A549 (cell line): Measurements from ENCODE around the gene TSPO. TPM values are rescaled to one million over a fixed set of nuclear protein-coding genes. Genes with fewer than 3 reads are reported as not detected.

Experiments
- ATAC-seq, 2 experiments: fragments of 200-7000 bp in 1 of 2; fragments of >200 bp in 1 of 2; cut with Nextera tagmentation in 1 of 2; cut with Tn5 transposase in 1 of 2; 3 replicates each; pipeline versions ENCODE4 v1.8.0 to v1.9.1; 2018 to 2020; ENCODE audit warnings: mild to moderate bottlenecking in 1 of 2, moderate library complexity in 1 of 2
- CTCF ChIA-PET: fragments of 300-600 bp; sonication (Branson Sonifier 250); formaldehyde crosslinking; extraction: SDS; loops from one replicate; lab custom pipeline; 2021; ENCODE audit warnings: antibody characterized with exemption, inconsistent platforms; lab: Yijun Ruan, JAX
- POLR2A ChIA-PET: fragments of 350-600 bp; formaldehyde crosslinking; extraction: SDS; loops from one replicate; lab custom pipeline; 2021; ENCODE audit warnings: antibody characterized with exemption, inconsistent platforms; lab: Yijun Ruan, JAX
- DNase-seq, 2 experiments: peaks; one replicate each; pipeline versions ENCODE4 v3.0.0 to v3.0.0-alpha.2; 2011 to 2016; ENCODE audit warnings: low read depth in 1 of 2, low spot score in 1 of 2
- FAIRE-seq: peaks from 2 replicates; lab custom pipeline; 2011; peaks lifted over from hg19 to GRCh38; lab: Jason Lieb, UNC
- H3K27ac ChIP-seq, 2 experiments: fragments of >200 bp; sonication (Bioruptor Twin); formaldehyde crosslinking; 3 replicates each; pipeline ENCODE4 v1.5.1; 2016 to 2017
- H3K4me1 ChIP-seq: fragments of >200 bp; sonication (Bioruptor Twin); formaldehyde crosslinking; 3 replicates; pipeline ENCODE4 v1.6.1; 2016
- H3K4me2 ChIP-seq: fragments of >200 bp; sonication (Bioruptor Twin); formaldehyde crosslinking; 3 replicates; pipeline ENCODE4 v1.6.1; 2016
- H3K4me3 ChIP-seq: fragments of >200 bp; sonication (Bioruptor Twin); formaldehyde crosslinking; 3 replicates; pipeline ENCODE4 v1.5.1; 2016
- H3K9me3 ChIP-seq: fragments of >200 bp; sonication (Bioruptor Twin); formaldehyde crosslinking; 3 replicates; pipeline ENCODE4 v1.6.1; 2016
- BHLHE40 ChIP-seq: IDR thresholded peaks from 2 replicates; pipeline ENCODE4 v1.6.1; 2012; ENCODE audit warnings: low read depth, low read length, inconsistent platforms
- CBX8 ChIP-seq: fragments of 200-600 bp; sonication (generic); IDR thresholded peaks from 2 replicates; pipeline ENCODE4 v1.6.1; 2016
- CTCF ChIP-seq: fragments of >200 bp; sonication (Bioruptor Twin); formaldehyde crosslinking; IDR thresholded peaks from 3 replicates; pipeline ENCODE4 v1.5.1; 2016
- E2F6 ChIP-seq: IDR thresholded peaks from 2 replicates; pipeline ENCODE4 v1.6.1; 2012; ENCODE audit warnings: low read depth, borderline replicate concordance
- ESRRA ChIP-seq: fragments of 150-350 bp; IDR thresholded peaks from 2 replicates; pipeline ENCODE4 v1.6.1; 2014; ENCODE audit warnings: mild to moderate bottlenecking, low read length, borderline replicate concordance
- FOSB ChIP-seq: fragments of 250-450 bp; sonication (Bioruptor Pico); IDR thresholded peaks from 2 replicates; pipeline ENCODE4 v1.5.0; 2020; ENCODE audit warnings: mild to moderate bottlenecking, moderate library complexity
- FOSL2 ChIP-seq, 2 experiments: fragments of 450-650 bp in 1 of 2; fragments of >200 bp in 1 of 2; sonication (Bioruptor Twin) in 1 of 2; formaldehyde crosslinking; IDR thresholded peaks; 2 replicates each; pipeline versions ENCODE4 v1.5.0 to v1.6.1; 2016 to 2020; ENCODE audit warnings: mild to moderate bottlenecking in 1 of 2, moderate library complexity in 1 of 2
- HDAC2 ChIP-seq: fragments of 200-600 bp; sonication (generic); IDR thresholded peaks from 2 replicates; pipeline ENCODE4 v1.6.1; 2016
- HOXA7 ChIP-seq: fragments of 250-450 bp; sonication (Bioruptor Pico); IDR thresholded peaks from 2 replicates; pipeline ENCODE4 v1.5.0; 2020; ENCODE audit warnings: mild to moderate bottlenecking, moderate library complexity
- HOXB13 ChIP-seq: fragments of 250-450 bp; sonication (Bioruptor Pico); IDR thresholded peaks from 2 replicates; pipeline ENCODE4 v1.5.0; 2020; ENCODE audit warnings: low read depth, mild to moderate bottlenecking, moderate library complexity
- HOXB5 ChIP-seq: fragments of 250-450 bp; sonication (Bioruptor Pico); IDR thresholded peaks from 2 replicates; pipeline ENCODE4 v1.5.0; 2020; ENCODE audit warnings: mild to moderate bottlenecking, moderate library complexity
- JUN ChIP-seq, 2 experiments: fragments of >200 bp; sonication (Bioruptor Twin); formaldehyde crosslinking; IDR thresholded peaks; 2 replicates in 1 of 2; 3 replicates in 1 of 2; pipeline ENCODE4 v1.6.1; 2016 to 2017
- JUNB ChIP-seq: fragments of >200 bp; sonication (Bioruptor Twin); formaldehyde crosslinking; IDR thresholded peaks from 2 replicates; pipeline ENCODE4 v1.6.1; 2016
- KDM5A ChIP-seq: fragments of 200-600 bp; sonication (generic); IDR thresholded peaks from 2 replicates; pipeline ENCODE4 v1.6.1; 2016; ENCODE audit warnings: antibody characterized with exemption, mild to moderate bottlenecking
- MAX ChIP-seq: IDR thresholded peaks from 2 replicates; pipeline ENCODE4 v1.6.1; 2012
- MYC ChIP-seq: IDR thresholded peaks from 2 replicates; pipeline ENCODE4 v1.6.1; 2012; ENCODE audit warnings: mild to moderate bottlenecking, inconsistent platforms, low read length, improper control_type of control experiment, borderline replicate concordance
- NFE2L2 ChIP-seq: fragments of 150-350 bp; conservative IDR thresholded peaks from 2 replicates; pipeline ENCODE4 v1.6.1; 2014; ENCODE audit warnings: low read length
- NPAS2 ChIP-seq: fragments of 250-450 bp; sonication (Bioruptor Pico); IDR thresholded peaks from 2 replicates; pipeline ENCODE4 v1.8.0; 2022; ENCODE audit warnings: mild to moderate bottlenecking, moderate library complexity, borderline replicate concordance
- POLR2A ChIP-seq: IDR thresholded peaks from 2 replicates; pipeline ENCODE4 v1.6.1; 2012; ENCODE audit warnings: mild to moderate bottlenecking, low read length
- POLR2AphosphoS2 ChIP-seq: conservative IDR thresholded peaks from 2 replicates; pipeline ENCODE4 v1.6.1; 2012; ENCODE audit warnings: low read length, improper control_type of control experiment, inconsistent platforms
- RCOR1 ChIP-seq: fragments of 150-350 bp; IDR thresholded peaks from 2 replicates; pipeline ENCODE4 v1.6.1; 2014; ENCODE audit warnings: antibody characterized with exemption, low read length, low read depth
- REST ChIP-seq: fragments of 200-600 bp; sonication (generic); IDR thresholded peaks from 2 replicates; pipeline ENCODE4 v1.6.1; 2016; ENCODE audit warnings: antibody characterized with exemption, mild to moderate bottlenecking, moderate library complexity
- RFX5 ChIP-seq: fragments of 450-650 bp; IDR thresholded peaks from 2 replicates; pipeline ENCODE4 v1.7.1; 2014; ENCODE audit warnings: antibody characterized with exemption, mild to moderate bottlenecking, moderate library complexity
- RNF2 ChIP-seq: fragments of 200-600 bp; sonication (generic); IDR thresholded peaks from 2 replicates; pipeline ENCODE4 v1.6.1; 2016; ENCODE audit warnings: low read depth, mild to moderate bottlenecking, antibody characterized with exemption, moderate library complexity, borderline replicate concordance
- SMC3 ChIP-seq: fragments of >200 bp; sonication (Bioruptor Twin); formaldehyde crosslinking; IDR thresholded peaks from 3 replicates; pipeline ENCODE4 v1.6.1; 2018; ENCODE audit warnings: inconsistent platforms
- SREBF2 ChIP-seq: fragments of 450-650 bp; IDR thresholded peaks from 2 replicates; pipeline ENCODE4 v1.6.1; 2014; ENCODE audit warnings: mild to moderate bottlenecking, moderate library complexity
- TFCP2L1 ChIP-seq: fragments of 250-450 bp; sonication (Bioruptor Pico); IDR thresholded peaks from 2 replicates; pipeline ENCODE4 v1.5.0; 2021; ENCODE audit warnings: mild to moderate bottlenecking
- TP53 ChIP-seq: fragments of 250-450 bp; sonication (Bioruptor Pico); IDR thresholded peaks from 2 replicates; pipeline ENCODE4 v1.5.0; 2021; ENCODE audit warnings: mild to moderate bottlenecking, moderate library complexity
- USF2 ChIP-seq: fragments of 450-650 bp; IDR thresholded peaks from 2 replicates; pipeline ENCODE4 v1.6.1; 2014; ENCODE audit warnings: antibody characterized with exemption
- ZC3H11A ChIP-seq: fragments of 450-650 bp; IDR thresholded peaks from 2 replicates; pipeline ENCODE4 v1.6.1; 2014; ENCODE audit warnings: antibody characterized with exemption, mild to moderate bottlenecking
- ZFP36 ChIP-seq: fragments of 450-650 bp; IDR thresholded peaks from 2 replicates; pipeline ENCODE4 v1.6.1; 2014; ENCODE audit warnings: borderline replicate concordance; ENCODE audit not compliant: partially characterized antibody
- ZNF302 ChIP-seq: fragments of 250-450 bp; sonication (Bioruptor Pico); IDR thresholded peaks from 2 replicates; pipeline ENCODE4 v1.9.0; 2021; ENCODE audit warnings: inconsistent platforms, mild to moderate bottlenecking, moderate library complexity
- ZSCAN20 ChIP-seq: fragments of 250-450 bp; sonication (Bioruptor Pico); IDR thresholded peaks from 2 replicates; pipeline ENCODE4 v1.8.0; 2022; ENCODE audit warnings: mild to moderate bottlenecking, moderate library complexity
- WGBS: methylation state at CpG from one replicate; pipeline ENCODE4 v1.1.6; 2017; ENCODE audit errors: missing lambda C conversion rate; 5-methylcytosine and 5-hydroxymethylcytosine counted together
- polyA minus RNA-seq: library from RNA; depleted of rRNA, polyadenylated mRNA; stranded (reverse); fragments of >200 nt; gene quantifications from 2 replicates; pipeline ENCODE4 v1.2.3, GENCODE V29; 2011; rRNA and poly(A)+ RNA removed
- polyA plus RNA-seq, 4 experiments: library from polyadenylated mRNA; depleted of rRNA in 3 of 4; stranded (reverse); fragments of >200 nt; fragmentation: RNase III in 1 of 4; extraction: RNeasy Plus Mini Kit Qiagen cat#74134 plus additional on column Dnase treatment in 1 of 4; gene quantifications; 2 replicates in 3 of 4; 3 replicates in 1 of 4; pipeline ENCODE4 v1.2.3, GENCODE V29; 2011 to 2017

Gene TSPO
- polyA plus RNA-seq (2011; rRNA removed) = 42.4 and 43.2 TPM in 2 replicates
- 189 and 286 TPM in 2 replicates for polyA plus RNA-seq (2012; cell fraction: cytosol; rRNA removed)
- polyA plus RNA-seq (2012; cell fraction: nucleus; rRNA removed) = 202 and 280 TPM in 2 replicates
- polyA plus RNA-seq (2017; fragmentation: RNase III; extraction: RNeasy Plus Mini Kit Qiagen cat#74134 plus additional on column Dnase treatment) = 83.2 to 94.4 TPM (median 93.9 TPM) in 3 replicates
- polyA minus RNA-seq = 10.0 and 12.4 TPM in 2 replicates

DNA sequence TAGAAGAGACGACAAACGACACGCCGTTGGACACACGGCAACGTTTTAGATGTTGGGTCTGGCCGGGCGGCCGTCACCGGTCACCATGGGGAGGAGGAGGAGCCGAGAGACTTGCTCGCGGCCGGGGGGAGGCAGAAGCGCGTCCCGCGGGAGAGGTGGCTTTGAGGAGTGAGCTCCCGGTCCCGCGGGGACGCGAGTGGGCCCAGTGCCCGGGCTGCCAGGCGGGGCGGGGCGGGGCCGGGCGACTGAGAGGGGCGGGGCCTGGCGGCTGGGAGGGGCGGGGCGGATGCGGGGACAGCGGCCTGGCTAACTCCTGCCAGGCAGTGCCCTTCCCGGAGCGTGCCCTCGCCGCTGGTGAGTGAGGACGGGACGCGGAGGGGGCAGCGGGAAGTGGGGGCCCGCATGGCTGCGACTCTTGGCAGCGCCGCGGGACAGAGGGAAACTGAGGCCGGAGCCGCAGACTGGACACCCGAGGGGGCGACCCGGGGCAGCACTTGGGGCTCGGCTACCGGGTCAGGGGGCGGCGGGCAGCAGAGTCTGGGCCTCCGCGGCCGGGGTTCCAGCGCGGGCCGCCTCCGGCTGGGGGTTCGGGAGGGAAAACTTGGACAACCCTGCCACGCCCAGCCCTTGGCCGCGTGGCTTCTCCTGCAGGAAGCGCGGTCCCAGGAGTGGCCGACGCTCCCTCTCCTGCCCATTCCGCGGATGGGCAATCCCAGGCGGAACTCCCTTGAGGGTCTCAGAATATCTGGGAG, at the start of gene TSPO:
Gene TSPO (plus strand): TSS at position 309 of the 752 bp plus-strand sequence. CDS start 7,680 bp downstream, outside the sequence.
- H3K27ac ChIP-seq = peak within 1 kb of the TSS; percentile 92 to 98
- H3K4me2 ChIP-seq = peak within 1 kb of the TSS; percentile 100
- peak; percentile 40 to 46 for DNase-seq
- FAIRE-seq = no peak
- H3K4me1 ChIP-seq = peaks cover 14% of the 10 kb centered on the region; the same call in 2 of the 3 replicates
- ATAC-seq = peak; percentile 82 to 84
- 0% methylated on average over 6 of the region's 75 CpGs for WGBS
- ChIA-PET CTCF (interaction anchor here (1.0 kb wide), 1 partner anchor 529 kb away, joined by 3 read pairs; no protein-coding TSS in a partner anchor), POLR2A (interaction anchor here (0.6 kb wide), 1 partner anchor 24 kb away, joined by 4 read pairs; no protein-coding TSS in a partner anchor)
- peak within 1 kb of the TSS; percentile 93 for H3K4me3 ChIP-seq
- no peaks in the 10 kb centered on the region for H3K9me3 ChIP-seq
- TF ChIP-seq MAX (peak; percentile 95), USF2 (no peak), HDAC2 (no peak), NPAS2 (no peak), TFCP2L1 (CRISPR knock-in tag) (no peak), ZC3H11A (no peak), MYC (0 out of 2 replicates have a peak, but pooled peaks have one; percentile 23), SMC3 (no peak), RCOR1 (no peak), CBX8 (no peak), BHLHE40 (no peak), ZSCAN20 (no peak), HOXB5 (CRISPR knock-in tag) (peak; percentile 71; the same call in 1 of the 2 replicates), RFX5 (no peak; the same call in 1 of the 2 replicates), NFE2L2 (no peak), POLR2AphosphoS2 (no peak), E2F6 (peak; percentile 95), CTCF (no peak), FOSB (CRISPR knock-in tag) (no peak), KDM5A (no peak), ZFP36 (no peak), SREBF2 (no peak), HOXB13 (CRISPR knock-in tag) (0 out of 2 replicates have a peak, but pooled peaks have one; percentile 55), TP53 (CRISPR knock-in tag) (no peak), REST (no peak), JUNB (no peak), JUN (IDR thresholded peaks at IDR 0.05) (peak in 1 of 2 experiments; percentile 20; a peak in 1 of 5 replicates), ZNF302 (CRISPR knock-in tag) (no peak; the same call in 1 of the 2 replicates), ESRRA (no peak), RNF2 (no peak), HOXA7 (no peak), FOSL2 (IDR thresholded peaks at IDR 0.05) (no peak), FOSL2 (CRISPR knock-in tag; IDR thresholded peaks at IDR 0.05) (no peak), POLR2A (peak; percentile 58)
